Adrenal gland (tissue), 12 donors: ENCODE results near the gene MAP1B. TPM values are rescaled to one million over a fixed set of nuclear protein-coding genes. Genes with fewer than 3 reads are reported as not detected.

Experiments
- DNase-seq, 7 donors: peaks; one replicate each; pipeline ENCODE4 v3.0.0-alpha.2; 2019 to 2020
- H3K27ac ChIP-seq, 5 donors: fragments of 200-600 bp; sonication (generic) in 4 of 5; 1 replicate in 3 of 5; 2 replicates in 2 of 5; pipeline versions ENCODE4 v1.5.1 to v1.8.0; 2016 to 2020; ENCODE audit warnings: mild to moderate bottlenecking in 1 of 5
- H3K27me3 ChIP-seq: fragments of 200-600 bp; 2 replicates; pipeline ENCODE4 v1.8.0; 2021
- H3K36me3 ChIP-seq, 2 donors: fragments of 200-600 bp; replicated peaks in 1 of 2; 1 replicate in 1 of 2; 2 replicates in 1 of 2; pipeline versions ENCODE4 v1.5.1 to v1.8.0; 2018 to 2022
- H3K4me1 ChIP-seq, 2 donors: fragments of 200-600 bp; replicated peaks in 1 of 2; 1 replicate in 1 of 2; 2 replicates in 1 of 2; pipeline versions ENCODE4 v1.5.1 to v1.8.0; 2018 to 2021
- H3K4me3 ChIP-seq, 4 donors: fragments of 200-600 bp; sonication (generic) in 3 of 4; one replicate each; pipeline ENCODE4 v1.5.1; 2016 to 2018
- H3K9me3 ChIP-seq, 3 donors: fragments of 200-600 bp; sonication (generic) in 1 of 3; replicated peaks in 1 of 3; 1 replicate in 2 of 3; 2 replicates in 1 of 3; pipeline versions ENCODE4 v1.5.1 to v1.8.0; 2016 to 2021
- CTCF ChIP-seq, 6 experiments: fragments of 450-650 bp in 4 of 6; fragments of 200-600 bp in 2 of 6; sonication (generic) in 1 of 6; IDR thresholded peaks; 1 replicate in 5 of 6; 2 replicates in 1 of 6; pipeline versions ENCODE4 v1.5.1 to v1.8.0; 2016 to 2021; ENCODE audit warnings: antibody characterized with exemption in 6 of 6, mild to moderate bottlenecking in 2 of 6, moderate library complexity in 1 of 6
- POLR2A ChIP-seq, 2 donors: fragments of 450-650 bp; IDR thresholded peaks; one replicate each; pipeline ENCODE4 v1.6.1; 2017; ENCODE audit warnings: antibody characterized with exemption in 2 of 2, mild to moderate bottlenecking in 2 of 2, moderate library complexity in 1 of 2
- WGBS, 4 donors: extraction: QIAGEN DNeasy Blood & Tissue Kit in 2 of 4; methylation state at CpG; one replicate each; pipeline versions ENCODE4 v1.1.5 to v1.1.7; 2013 to 2017; 5-methylcytosine and 5-hydroxymethylcytosine counted together
- intact Hi-C, 2 donors: fragments of 100-400 bp; cut with DNase I; formaldehyde crosslinking; loops; one replicate each; pipeline versions ENCODE4 v1.14.1 to v1.15.0; 2022 to 2023
- polyA plus RNA-seq, 3 donors: library from polyadenylated mRNA; stranded (reverse); fragments of 200-250 nt in 2 of 3; fragments of 350-450 nt in 1 of 3; fragmentation: Illumina TruSeq in 1 of 3; extraction: RNeasy Lipid Tissue Mini Kit (QIAGEN cat#74804) in 1 of 3; gene quantifications; one replicate each; pipeline ENCODE4 v1.2.3, GENCODE V29; 2013 to 2014
- total RNA-seq, 9 donors: library from RNA; depleted of rRNA in 4 of 9; stranded (reverse); fragments of >200 nt in 4 of 9; fragments of 120-200 nt in 1 of 9; fragmentation: NEBNext Ultra II Directional in 1 of 9; extraction: Animal tissue kit (Norgen Biotek cat#: 25700) in 1 of 9; gene quantifications; one replicate each; pipeline versions ENCODE4 v1.1.0 to v1.2.4, GENCODE V29; 2013 to 2023
- donor health status: healthy with polysubstance abuse.
- donor health status: Bipolar disorder and iron deficiency.
- donor health status: DM: yes; HTN: yes; CAD: no.
- donor health status: DM: no; HTN: no; CAD: no.
- donor health status: DM: no; HTN: no; CAD: no.
- donor health status: DM: yes; HTN: yes; CAD: no.

Gene MAP1B
- total and polyA plus RNA-seq, 12 donors = 11.5 to 258 (median 67.5) TPM

GRCh38 chr5:72144762-72145161 is 37.5 kb downstream of the MAP1B start:
- 89 to 100% (median 95%) methylated on average over 2 of the region's 2 CpGs for WGBS, 4 donors
- Histone ChIP-seq H3K36me3 (no peaks in the 10 kb centered on the region), H3K4me3 (no peak overlapping the region), H3K9me3 (no peaks in the 10 kb centered on the region), H3K4me1 (peaks cover 23 to 27% of the 10 kb centered on the region in 2 donors), H3K27ac (peak overlapping the region in 3 of 5 donors; percentile 23 to 38 (median 23)), H3K27me3 (no peaks in the 10 kb centered on the region)
- DNase-seq = no peak
- no peak for TF ChIP-seq CTCF (IDR thresholded peaks at IDR 0.05)
- TF ChIP-seq POLR2A (IDR thresholded peaks at IDR 0.05) = no peak
- intact Hi-C loops = loop anchor here in 1 of 2 donors (10.0 kb wide), 1 partner anchor 160 kb away; no protein-coding TSS in a partner anchor

- Histone ChIP-seq H3K4me1 (peaks cover 21 to 23% of the 10 kb centered on the region in 2 donors), H3K9me3 (no peaks in the 10 kb centered on the region), H3K27me3 (no peaks in the 10 kb centered on the region), H3K4me3 (no peak overlapping the region), H3K27ac (peak overlapping the region in 1 of 5 donors; percentile 23), H3K36me3 (no peaks in the 10 kb centered on the region)
- WGBS, 4 donors = 32 to 38% (median 35%) methylated on average over 1 of the region's 1 CpG
- no peak for DNase-seq
- intact Hi-C loops = loop anchor here in 1 of 2 donors (10.0 kb wide), 1 partner anchor 159 kb away; no protein-coding TSS in a partner anchor
- TF ChIP-seq CTCF (IDR thresholded peaks at IDR 0.05) = no peak
- no peak for TF ChIP-seq POLR2A (IDR thresholded peaks at IDR 0.05)
These were observed 38.1 kb downstream of the MAP1B start for GRCh38 chr5:72145348-72145747.

GRCh38 chr5:72146056-72146455 is 38.8 kb downstream of the MAP1B start:
- Histone ChIP-seq H3K4me1 (peaks cover 20 to 21% of the 10 kb centered on the region in 2 donors), H3K36me3 (no peaks in the 10 kb centered on the region), H3K27ac (peak overlapping the region in 1 of 5 donors; percentile 53), H3K27me3 (no peaks in the 10 kb centered on the region), H3K4me3 (no peak overlapping the region), H3K9me3 (no peaks in the 10 kb centered on the region)
- intact Hi-C loops = loop anchor here in 1 of 2 donors (10.0 kb wide), 1 partner anchor 159 kb away; no protein-coding TSS in a partner anchor
- no peak for TF ChIP-seq POLR2A (IDR thresholded peaks at IDR 0.05)
- TF ChIP-seq CTCF (IDR thresholded peaks at IDR 0.05) = no peak
- no peak for DNase-seq
- WGBS, 4 donors = 75 to 93% (median 84%) methylated on average over 3 of the region's 3 CpGs

GRCh38 chr5:72147569-72147968 is 40.3 kb downstream of the MAP1B start:
- Histone ChIP-seq H3K4me3 (no peak overlapping the region), H3K4me1 (peaks cover 14 to 21% of the 10 kb centered on the region in 2 donors), H3K36me3 (no peaks in the 10 kb centered on the region), H3K27me3 (no peaks in the 10 kb centered on the region), H3K9me3 (no peaks in the 10 kb centered on the region), H3K27ac (no peak overlapping the region)
- no peak for TF ChIP-seq POLR2A (IDR thresholded peaks at IDR 0.05)
- no peak for TF ChIP-seq CTCF (IDR thresholded peaks at IDR 0.05)
- 83 to 91% (median 89%) methylated on average over 4 of the region's 4 CpGs for WGBS, 4 donors
- no peak for DNase-seq
- intact Hi-C loops = loop anchor here in 1 of 2 donors (10.0 kb wide), 1 partner anchor 157 kb away; no protein-coding TSS in a partner anchor
